HEK293 (cell line): ENCODE measurements around the gene CCDC170.

ENCODE experiments used
- KLF7 ChIP-seq: fragments of 450-650 bp; formaldehyde crosslinking; IDR thresholded peaks from 2 replicates; pipeline ENCODE4 v1.5.1; 2016; ENCODE audit warnings: missing biosample characterization, missing genetic modification characterization, borderline replicate concordance
- ZBTB7A ChIP-seq: fragments of 450-650 bp; formaldehyde crosslinking; IDR thresholded peaks from 2 replicates; pipeline ENCODE4 v1.5.1; 2016; ENCODE audit warnings: low read depth, missing biosample characterization, missing genetic modification characterization
- ZNF133 ChIP-seq: fragments of 450-650 bp; formaldehyde crosslinking; IDR thresholded peaks from 2 replicates; pipeline ENCODE4 v1.5.1; 2016; ENCODE audit warnings: missing biosample characterization, missing genetic modification characterization
- ZNF174 ChIP-seq: fragments of 450-650 bp; formaldehyde crosslinking; IDR thresholded peaks from 2 replicates; pipeline ENCODE4 v1.5.0; 2017; ENCODE audit warnings: missing biosample characterization, mild to moderate bottlenecking, missing genetic modification characterization
- ZNF202 ChIP-seq: fragments of 450-650 bp; formaldehyde crosslinking; IDR thresholded peaks from 2 replicates; pipeline ENCODE4 v1.5.1; 2016; ENCODE audit warnings: missing biosample characterization, missing genetic modification characterization, borderline replicate concordance
- ZNF24 ChIP-seq: fragments of 450-650 bp; formaldehyde crosslinking; IDR thresholded peaks from 2 replicates; pipeline ENCODE4 v1.5.1; 2016; ENCODE audit warnings: missing biosample characterization, missing genetic modification characterization
- ZNF274 ChIP-seq, 2 experiments: fragments of 200-500 bp in 1 of 2; fragments of 450-650 bp in 1 of 2; sonication (Bioruptor generic) in 1 of 2; formaldehyde crosslinking in 1 of 2; IDR thresholded peaks; 2 replicates each; pipeline versions ENCODE4 v1.5.1 to v1.6.1; 2014 to 2016; ENCODE audit warnings: borderline replicate concordance in 1 of 2, inconsistent platforms in 1 of 2, low read length in 1 of 2, missing biosample characterization in 1 of 2, missing genetic modification characterization in 1 of 2
- ZNF776 ChIP-seq: fragments of 450-650 bp; formaldehyde crosslinking; IDR thresholded peaks from 2 replicates; pipeline ENCODE4 v1.5.0; 2017; ENCODE audit warnings: missing biosample characterization, missing genetic modification characterization, borderline replicate concordance
- TF ChIP-seq, protein P1 (sequence below): fragments of 450-650 bp; formaldehyde crosslinking; IDR thresholded peaks from 2 replicates; pipeline ENCODE4 v1.5.1; 2016; ENCODE audit warnings: missing biosample characterization, missing genetic modification characterization
- TF ChIP-seq, protein P2 (sequence below): fragments of 450-650 bp; formaldehyde crosslinking; IDR thresholded peaks from 2 replicates; pipeline ENCODE4 v1.5.1; 2016; ENCODE audit warnings: missing biosample characterization, missing genetic modification characterization

- TF ChIP-seq, protein P1, sequence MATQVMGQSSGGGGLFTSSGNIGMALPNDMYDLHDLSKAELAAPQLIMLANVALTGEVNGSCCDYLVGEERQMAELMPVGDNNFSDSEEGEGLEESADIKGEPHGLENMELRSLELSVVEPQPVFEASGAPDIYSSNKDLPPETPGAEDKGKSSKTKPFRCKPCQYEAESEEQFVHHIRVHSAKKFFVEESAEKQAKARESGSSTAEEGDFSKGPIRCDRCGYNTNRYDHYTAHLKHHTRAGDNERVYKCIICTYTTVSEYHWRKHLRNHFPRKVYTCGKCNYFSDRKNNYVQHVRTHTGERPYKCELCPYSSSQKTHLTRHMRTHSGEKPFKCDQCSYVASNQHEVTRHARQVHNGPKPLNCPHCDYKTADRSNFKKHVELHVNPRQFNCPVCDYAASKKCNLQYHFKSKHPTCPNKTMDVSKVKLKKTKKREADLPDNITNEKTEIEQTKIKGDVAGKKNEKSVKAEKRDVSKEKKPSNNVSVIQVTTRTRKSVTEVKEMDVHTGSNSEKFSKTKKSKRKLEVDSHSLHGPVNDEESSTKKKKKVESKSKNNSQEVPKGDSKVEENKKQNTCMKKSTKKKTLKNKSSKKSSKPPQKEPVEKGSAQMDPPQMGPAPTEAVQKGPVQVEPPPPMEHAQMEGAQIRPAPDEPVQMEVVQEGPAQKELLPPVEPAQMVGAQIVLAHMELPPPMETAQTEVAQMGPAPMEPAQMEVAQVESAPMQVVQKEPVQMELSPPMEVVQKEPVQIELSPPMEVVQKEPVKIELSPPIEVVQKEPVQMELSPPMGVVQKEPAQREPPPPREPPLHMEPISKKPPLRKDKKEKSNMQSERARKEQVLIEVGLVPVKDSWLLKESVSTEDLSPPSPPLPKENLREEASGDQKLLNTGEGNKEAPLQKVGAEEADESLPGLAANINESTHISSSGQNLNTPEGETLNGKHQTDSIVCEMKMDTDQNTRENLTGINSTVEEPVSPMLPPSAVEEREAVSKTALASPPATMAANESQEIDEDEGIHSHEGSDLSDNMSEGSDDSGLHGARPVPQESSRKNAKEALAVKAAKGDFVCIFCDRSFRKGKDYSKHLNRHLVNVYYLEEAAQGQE: no peak
- no peak for TF ChIP-seq ZNF133 (tag by site-specific recombination)
- no peak for TF ChIP-seq ZNF776 (tag by site-specific recombination)
- TF ChIP-seq, protein P2, sequence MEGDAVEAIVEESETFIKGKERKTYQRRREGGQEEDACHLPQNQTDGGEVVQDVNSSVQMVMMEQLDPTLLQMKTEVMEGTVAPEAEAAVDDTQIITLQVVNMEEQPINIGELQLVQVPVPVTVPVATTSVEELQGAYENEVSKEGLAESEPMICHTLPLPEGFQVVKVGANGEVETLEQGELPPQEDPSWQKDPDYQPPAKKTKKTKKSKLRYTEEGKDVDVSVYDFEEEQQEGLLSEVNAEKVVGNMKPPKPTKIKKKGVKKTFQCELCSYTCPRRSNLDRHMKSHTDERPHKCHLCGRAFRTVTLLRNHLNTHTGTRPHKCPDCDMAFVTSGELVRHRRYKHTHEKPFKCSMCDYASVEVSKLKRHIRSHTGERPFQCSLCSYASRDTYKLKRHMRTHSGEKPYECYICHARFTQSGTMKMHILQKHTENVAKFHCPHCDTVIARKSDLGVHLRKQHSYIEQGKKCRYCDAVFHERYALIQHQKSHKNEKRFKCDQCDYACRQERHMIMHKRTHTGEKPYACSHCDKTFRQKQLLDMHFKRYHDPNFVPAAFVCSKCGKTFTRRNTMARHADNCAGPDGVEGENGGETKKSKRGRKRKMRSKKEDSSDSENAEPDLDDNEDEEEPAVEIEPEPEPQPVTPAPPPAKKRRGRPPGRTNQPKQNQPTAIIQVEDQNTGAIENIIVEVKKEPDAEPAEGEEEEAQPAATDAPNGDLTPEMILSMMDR (tag by site-specific recombination): no peak
- TF ChIP-seq ZNF174 (tag by site-specific recombination): no peak
- no peak for TF ChIP-seq ZBTB7A
- no peak for TF ChIP-seq KLF7
- TF ChIP-seq ZNF274 (IDR thresholded peaks at IDR 0.05; ENCODE audit: low read length): no peak
- no peak for TF ChIP-seq ZNF274 (tag by site-specific recombination; IDR thresholded peaks at IDR 0.05; ENCODE audit: borderline replicate concordance)
- TF ChIP-seq ZNF202 (tag by site-specific recombination): no peak
- TF ChIP-seq ZNF24 (tag by site-specific recombination): no peak
Measured at GRCh38 chr6:151539506-151540268, 45.9 kb downstream of the CCDC170 start.
